Effector memory CD4-positive, alpha-beta T cell (primary cell): Measurements from ENCODE around the gene GOLGA7B.
A peak's percentile ranks its signal among the peaks of the same experiment; 100 is the strongest.

Experiments used
- DNase-seq, 3 donors: peaks; one replicate each; pipeline ENCODE4 v3.0.0-alpha.2; 2020
- H3K27ac ChIP-seq: 2 replicates; pipeline ENCODE4 v1.7.0; 2013; ENCODE audit warnings: mild to moderate bottlenecking, low read length, moderate library complexity; ENCODE audit not compliant: insufficient read depth, poor library complexity, severe bottlenecking
- H3K27me3 ChIP-seq: replicated peaks from 2 replicates; pipeline ENCODE4 v1.7.0; 2013; ENCODE audit warnings: mild to moderate bottlenecking, low read length; ENCODE audit not compliant: insufficient read depth, control insufficient read depth, poor library complexity, severe bottlenecking
- H3K36me3 ChIP-seq: 2 replicates; pipeline ENCODE4 v1.7.0; 2013; ENCODE audit warnings: mild to moderate bottlenecking, low read length, moderate library complexity; ENCODE audit not compliant: control insufficient read depth, insufficient read depth
- H3K4me1 ChIP-seq: 2 replicates; pipeline ENCODE4 v1.7.0; 2013; ENCODE audit warnings: low read length, mild to moderate bottlenecking; ENCODE audit not compliant: control insufficient read depth, insufficient read depth, poor library complexity, severe bottlenecking
- H3K4me3 ChIP-seq: 2 replicates; pipeline ENCODE4 v1.7.0; 2013; ENCODE audit warnings: low read length, low read depth, mild to moderate bottlenecking; ENCODE audit not compliant: insufficient read depth, poor library complexity, severe bottlenecking
- H3K9me3 ChIP-seq: 2 replicates; pipeline ENCODE4 v1.7.0; 2013; ENCODE audit warnings: mild to moderate bottlenecking, low read length, moderate library complexity; ENCODE audit not compliant: control insufficient read depth
- total RNA-seq, 3 donors: gene quantifications; one replicate each; lab custom pipeline; 2026; lab: John Stamatoyannopoulos, UW

The GOLGA7B gene
- 13.5 to 26.8 (median 19.2) reads per million in 3 donors for total RNA-seq

- Histone ChIP-seq H3K27ac (peak within 1 kb of the TSS; percentile 53), H3K4me3 (peak within 1 kb of the TSS; percentile 75), H3K4me1 (peaks cover 29% of the 10 kb centered on the region), H3K9me3 (no peaks in the 10 kb centered on the region), H3K27me3 (no peaks in the 10 kb centered on the region), H3K36me3 (no peaks in the 10 kb centered on the region)
- DNase-seq = peak; percentile 34 to 52 (median 51)
Observed at GRCh38 chr10:97849687-97850402, at the start of gene GOLGA7B. GOLGA7B (plus strand) TSS chr10:97849843; CDS start chr10:97850304, 461 bp downstream.

GRCh38 chr10:97800474-97800873 is 49.2 kb upstream of the GOLGA7B start:
- H3K4me1 ChIP-seq = peaks cover 6% of the 10 kb centered on the region
- DNase-seq = no peak
- H3K4me3 ChIP-seq = no peak overlapping the region
- H3K27me3 ChIP-seq = no peaks in the 10 kb centered on the region
- H3K36me3 ChIP-seq = no peaks in the 10 kb centered on the region
- no peaks in the 10 kb centered on the region for H3K9me3 ChIP-seq
- H3K27ac ChIP-seq = no peak overlapping the region

- Histone ChIP-seq H3K9me3 (no peaks in the 10 kb centered on the region), H3K4me3 (no peak overlapping the region), H3K4me1 (no peaks in the 10 kb centered on the region), H3K27ac (no peak overlapping the region), H3K36me3 (no peaks in the 10 kb centered on the region), H3K27me3 (no peaks in the 10 kb centered on the region)
- DNase-seq = no peak
Observed at GRCh38 chr10:97801422-97801821, 48.2 kb upstream of the GOLGA7B start.

- Histone ChIP-seq H3K36me3 (no peaks in the 10 kb centered on the region), H3K4me3 (no peak overlapping the region)
- no peak for DNase-seq
Observed at GRCh38 chr10:97805096-97805884, 44.4 kb upstream of the GOLGA7B start.

GRCh38 chr10:97805949-97806348 is 43.7 kb upstream of the GOLGA7B start:
- no peak for DNase-seq

More at GRCh38 chr10:97805096-97805884, 44.4 kb upstream of the GOLGA7B start:
- H3K27ac ChIP-seq = no peak overlapping the region
- no peaks in the 10 kb centered on the region for H3K4me1 ChIP-seq
- H3K9me3 ChIP-seq = no peaks in the 10 kb centered on the region
- no peaks in the 10 kb centered on the region for H3K27me3 ChIP-seq

GRCh38 chr10:97810446-97810845 is 39.2 kb upstream of the GOLGA7B start:
- Histone ChIP-seq H3K9me3 (no peaks in the 10 kb centered on the region), H3K27me3 (no peaks in the 10 kb centered on the region), H3K4me1 (no peaks in the 10 kb centered on the region), H3K27ac (no peak overlapping the region), H3K4me3 (no peak overlapping the region), H3K36me3 (no peaks in the 10 kb centered on the region)
- DNase-seq = no peak

More at GRCh38 chr10:97805949-97806348, 43.7 kb upstream of the GOLGA7B start:
- Histone ChIP-seq H3K4me3 (no peak overlapping the region), H3K9me3 (no peaks in the 10 kb centered on the region), H3K27ac (no peak overlapping the region), H3K36me3 (no peaks in the 10 kb centered on the region), H3K4me1 (no peaks in the 10 kb centered on the region), H3K27me3 (no peaks in the 10 kb centered on the region)

- Histone ChIP-seq H3K36me3 (no peaks in the 10 kb centered on the region), H3K4me3 (no peak overlapping the region), H3K9me3 (no peaks in the 10 kb centered on the region), H3K27ac (no peak overlapping the region), H3K4me1 (no peaks in the 10 kb centered on the region), H3K27me3 (no peaks in the 10 kb centered on the region)
- no peak for DNase-seq
Observed at GRCh38 chr10:97811958-97812357, 37.7 kb upstream of the GOLGA7B start.

GRCh38 chr10:97812696-97813095 is 36.9 kb upstream of the GOLGA7B start:
- H3K9me3 ChIP-seq = no peaks in the 10 kb centered on the region
- H3K27me3 ChIP-seq = no peaks in the 10 kb centered on the region
- no peak for DNase-seq
- H3K4me3 ChIP-seq = no peak overlapping the region
- no peak overlapping the region for H3K27ac ChIP-seq
- H3K4me1 ChIP-seq = no peaks in the 10 kb centered on the region
- no peaks in the 10 kb centered on the region for H3K36me3 ChIP-seq

- Histone ChIP-seq H3K9me3 (no peaks in the 10 kb centered on the region), H3K27me3 (no peaks in the 10 kb centered on the region), H3K4me3 (no peak overlapping the region), H3K4me1 (no peaks in the 10 kb centered on the region), H3K27ac (no peak overlapping the region), H3K36me3 (no peaks in the 10 kb centered on the region)
- no peak for DNase-seq
Observed at GRCh38 chr10:97813311-97813710, 36.3 kb upstream of the GOLGA7B start.

- Histone ChIP-seq H3K27me3 (no peaks in the 10 kb centered on the region), H3K4me3 (no peak overlapping the region), H3K4me1 (no peaks in the 10 kb centered on the region), H3K9me3 (no peaks in the 10 kb centered on the region), H3K36me3 (no peaks in the 10 kb centered on the region), H3K27ac (no peak overlapping the region)
- no peak for DNase-seq
Observed at GRCh38 chr10:97814996-97815395, 34.6 kb upstream of the GOLGA7B start.
